Transverse colon (tissue), 4 donors: Measurements from ENCODE around the gene ME3. TPM values are rescaled to one million over a fixed set of nuclear protein-coding genes. Genes with fewer than 3 reads are reported as not detected.

Experiments
- DNase-seq: peaks from one replicate; pipeline ENCODE4 v3.0.0-alpha.2; 2019
- H3K27ac ChIP-seq, 4 donors: fragments of 200-600 bp; sonication (generic); 2 replicates each; pipeline ENCODE4 v1.5.1; 2016 to 2018; ENCODE audit warnings: inconsistent platforms in 4 of 4
- H3K27me3 ChIP-seq: fragments of 200-600 bp; sonication (generic); 2 replicates; pipeline ENCODE4 v1.5.1; 2017; ENCODE audit warnings: inconsistent platforms
- H3K36me3 ChIP-seq, 4 donors: fragments of 200-600 bp; sonication (generic); 2 replicates each; pipeline ENCODE4 v1.5.1; 2017 to 2019; ENCODE audit warnings: inconsistent platforms in 4 of 4
- H3K4me1 ChIP-seq, 4 donors: fragments of 200-600 bp; sonication (generic); 2 replicates each; pipeline ENCODE4 v1.5.1; 2017 to 2020; ENCODE audit warnings: inconsistent platforms in 4 of 4
- H3K4me3 ChIP-seq, 4 donors: fragments of 200-600 bp; sonication (generic); 1 replicate in 1 of 4; 2 replicates in 3 of 4; pipeline versions ENCODE4 v1.5.1 to v1.6.1; 2017 to 2019; ENCODE audit warnings: inconsistent platforms in 4 of 4
- H3K9me3 ChIP-seq, 2 donors: fragments of 200-600 bp; sonication (generic); 2 replicates each; pipeline ENCODE4 v1.5.1; 2017 to 2019; ENCODE audit warnings: inconsistent platforms in 2 of 2
- CTCF ChIP-seq, 5 experiments: fragments of 200-600 bp in 3 of 5; fragments of 450-650 bp in 2 of 5; sonication (generic) in 3 of 5; IDR thresholded peaks; 1 replicate in 2 of 5; 2 replicates in 3 of 5; pipeline ENCODE4 v1.5.1; 2016 to 2017; ENCODE audit warnings: antibody characterized with exemption in 5 of 5, inconsistent platforms in 3 of 5, mild to moderate bottlenecking in 2 of 5, moderate library complexity in 1 of 5
- EP300 ChIP-seq: sonication (generic); formaldehyde crosslinking; IDR thresholded peaks from one replicate; pipeline ENCODE4 v1.6.1; 2017; ENCODE audit warnings: antibody characterized with exemption, low read depth
- POLR2A ChIP-seq: fragments of 450-650 bp; IDR thresholded peaks from one replicate; pipeline ENCODE4 v1.6.1; 2016; ENCODE audit warnings: antibody characterized with exemption, mild to moderate bottlenecking, moderate library complexity
- POLR2AphosphoS5 ChIP-seq, 3 donors: sonication (generic); formaldehyde crosslinking; IDR thresholded peaks; one replicate each; pipeline ENCODE4 v1.6.1; 2016; ENCODE audit warnings: antibody characterized with exemption in 3 of 3
- WGBS, 2 donors: methylation state at CpG; one replicate each; pipeline ENCODE4 v1.1.5; 2018; ENCODE audit warnings: low coverage in 1 of 2; 5-methylcytosine and 5-hydroxymethylcytosine counted together
- in situ Hi-C, 4 donors: fragments of 200-750 bp; cut with MboI; loops; one replicate each; pipeline versions ENCODE4 v1.15.0 to v1.15.1; 2017; ENCODE audit warnings: low sequenced_read_pairs in 3 of 4, low pct_ligation_motif_present in 1 of 4, low pct_unique_long_range_greater_than_20kb in 1 of 4
- intact Hi-C: fragments of 100-400 bp; cut with DNase I; formaldehyde crosslinking; loops from one replicate; pipeline ENCODE4 v1.15.1; 2023; ENCODE audit warnings: low total_unique reads
- total RNA-seq, 4 donors: library from RNA; depleted of rRNA; stranded (reverse); fragments of >200 nt; gene quantifications; one replicate each; pipeline ENCODE4 v1.1.0, GENCODE V29; 2016

ME3 gene
- total RNA-seq, 4 donors from 2014 or later = 91.8 to 258 (median 116) TPM

GRCh38 chr11:86594746-86595145 lies 77.7 kb downstream of the ME3 start:
- no peak overlapping the region for H3K4me3 ChIP-seq
- no peak overlapping the region for H3K27ac ChIP-seq
- H3K9me3 ChIP-seq = no peaks in the 10 kb centered on the region
- no peak for DNase-seq
- no peaks in the 10 kb centered on the region for H3K36me3 ChIP-seq
- H3K4me1 ChIP-seq = peaks cover 7 to 20% (median 12%) of the 10 kb centered on the region in 4 donors
- no peaks in the 10 kb centered on the region for H3K27me3 ChIP-seq
- TF ChIP-seq POLR2A (no peak), CTCF (IDR thresholded peaks at IDR 0.05) (no peak), POLR2AphosphoS5 (IDR thresholded peaks at IDR 0.05) (no peak), EP300 (no peak)
- in situ Hi-C loops (no loop called here), intact Hi-C loops (no loop called here)

- no peak for DNase-seq
- 70 to 71% methylated on average over 4 of the region's 4 CpGs for WGBS, 2 donors
- Histone ChIP-seq H3K9me3 (no peaks in the 10 kb centered on the region), H3K27ac (peak overlapping the region in 2 of 4 donors; percentile 74 to 79), H3K4me3 (no peak overlapping the region), H3K4me1 (peaks cover 7 to 22% (median 12%) of the 10 kb centered on the region in 4 donors), H3K36me3 (no peaks in the 10 kb centered on the region), H3K27me3 (no peaks in the 10 kb centered on the region)
- in situ Hi-C loops = no loop called here
- intact Hi-C loops = no loop called here
- no peak for TF ChIP-seq EP300
- no peak for TF ChIP-seq CTCF (IDR thresholded peaks at IDR 0.05)
- no peak for TF ChIP-seq POLR2A
- TF ChIP-seq POLR2AphosphoS5 (IDR thresholded peaks at IDR 0.05) = no peak
Measured at GRCh38 chr11:86593833-86594232, 78.6 kb downstream of the ME3 start.

GRCh38 chr11:86592659-86593451 lies 79.6 kb downstream of the ME3 start:
- no peak overlapping the region for H3K4me3 ChIP-seq

More at GRCh38 chr11:86592659-86593451, 79.6 kb downstream of the ME3 start:
- Histone ChIP-seq H3K36me3 (no peaks in the 10 kb centered on the region), H3K9me3 (no peaks in the 10 kb centered on the region), H3K27me3 (no peaks in the 10 kb centered on the region), H3K4me1 (peaks cover 7 to 28% (median 12%) of the 10 kb centered on the region in 4 donors), H3K27ac (peak overlapping the region; percentile 65 to 79 (median 74))
- peak; percentile 91 for DNase-seq
- in situ Hi-C loops = no loop called here
- 51 to 59% methylated on average over 5 of the region's 5 CpGs for WGBS, 2 donors
- intact Hi-C loops = no loop called here
- TF ChIP-seq POLR2AphosphoS5 (IDR thresholded peaks at IDR 0.05) = peak; percentile 17 to 78 (median 72)
- TF ChIP-seq POLR2A = no peak
- TF ChIP-seq EP300 = no peak
- TF ChIP-seq CTCF (IDR thresholded peaks at IDR 0.05) = peak in 1 of 5 experiments; percentile 11
